Astrocyte of the spinal cord (primary cell): Measurements from ENCODE around the gene CACNA1D.

Experiments used
- DNase-seq: peaks from one replicate; pipeline ENCODE4 v3.0.0; 2011; ENCODE audit warnings: low read depth, low spot score
- H3K4me3 ChIP-seq: 2 replicates; pipeline ENCODE4 v1.5.1; 2011; ENCODE audit warnings: low read depth, mild to moderate bottlenecking, low read length, moderate library complexity
- CTCF ChIP-seq: IDR thresholded peaks from 2 replicates; pipeline ENCODE4 v1.5.1; 2012; ENCODE audit warnings: low read depth, mild to moderate bottlenecking, low read length, inconsistent platforms
- in situ Hi-C: cut with HindIII; loops from 2 replicates; pipeline ENCODE4 v1.10.0; 2017; ENCODE audit warnings: low sequenced_read_pairs

The CACNA1D gene

GRCh38 chr3:53696401-53697172, 202.2 kb downstream of the CACNA1D start:
- in situ Hi-C loops, result no loop called here
- no peak overlapping the region for H3K4me3 ChIP-seq
- no peak for TF ChIP-seq CTCF
- no peak for DNase-seq

GRCh38 chr3:53700441-53700840, 206.0 kb downstream of the CACNA1D start:
- H3K4me3 ChIP-seq, result no peak overlapping the region
- in situ Hi-C loops, result no loop called here
- no peak for TF ChIP-seq CTCF
- no peak for DNase-seq

- in situ Hi-C loops, result no loop called here
- DNase-seq, result no peak
- no peak for TF ChIP-seq CTCF
- H3K4me3 ChIP-seq, result no peak overlapping the region
These were observed 208.5 kb downstream of the CACNA1D start for GRCh38 chr3:53702776-53703530.

GRCh38 chr3:53703630-53704362, 209.4 kb downstream of the CACNA1D start:
- DNase-seq, result no peak
- in situ Hi-C loops, result no loop called here
- no peak overlapping the region for H3K4me3 ChIP-seq
- TF ChIP-seq CTCF, result no peak

- no peak overlapping the region for H3K4me3 ChIP-seq
- no peak for DNase-seq
- in situ Hi-C loops, result no loop called here
- TF ChIP-seq CTCF, result no peak
These were observed 209.9 kb downstream of the CACNA1D start for GRCh38 chr3:53704363-53704725.

GRCh38 chr3:53705024-53705745, 210.8 kb downstream of the CACNA1D start:
- in situ Hi-C loops, result no loop called here
- TF ChIP-seq CTCF, result no peak
- H3K4me3 ChIP-seq, result no peak overlapping the region
- DNase-seq, result no peak
